PC-9 (cell line): ENCODE data around the gene TTF2. TPM values are rescaled to one million over a fixed set of nuclear protein-coding genes. Genes with fewer than 3 reads are reported as not detected.
A peak's percentile ranks its signal among the peaks of the same experiment; 100 is the strongest.

Experiments used
- BruUV-seq: library from RNA; stranded (reverse); fragments of 400-500 nt; replicated peaks from 2 replicates; lab custom pipeline; 2021; lab: Mats Ljungman, UMichigan
- CTCF ChIA-PET: fragments of 300-600 bp; sonication (Branson Sonifier 250); formaldehyde crosslinking; loops from one replicate; lab custom pipeline; 2022; ENCODE audit warnings: antibody characterized with exemption; lab: Charles Lee
- POLR2A ChIA-PET: fragments of 300-600 bp; sonication (Branson Sonifier 250); formaldehyde crosslinking; loops from one replicate; lab custom pipeline; 2022; ENCODE audit warnings: antibody characterized with exemption; ENCODE audit not compliant: unreplicated experiment; lab: Charles Lee
- DNase-seq, 2 experiments: peaks; one replicate each; pipeline versions ENCODE4 v3.0.0 to v3.0.0-alpha.2; 2015 to 2022; ENCODE audit warnings: mixed read lengths in 1 of 2
- H2AFZ ChIP-seq: fragments of 200-600 bp; sonication (generic); 2 replicates; pipeline ENCODE4 v1.8.1; 2017; ENCODE audit warnings: antibody characterized with exemption
- H3F3A ChIP-seq: fragments of 200-600 bp; sonication (generic); 2 replicates; pipeline ENCODE4 v1.8.1; 2017; ENCODE audit warnings: antibody characterized with exemption, mild to moderate bottlenecking, low read depth; ENCODE audit not compliant: insufficient read depth
- H3K27ac ChIP-seq: fragments of 200-600 bp; sonication (generic); 2 replicates; pipeline ENCODE4 v1.6.1; 2016; ENCODE audit warnings: mixed run types
- H3K27me3 ChIP-seq: fragments of 200-600 bp; sonication (generic); 2 replicates; pipeline ENCODE4 v1.6.1; 2016; ENCODE audit warnings: low read depth, mixed run types; ENCODE audit not compliant: insufficient read depth
- H3K36me3 ChIP-seq: fragments of 200-600 bp; sonication (generic); 2 replicates; pipeline ENCODE4 v1.6.1; 2016; ENCODE audit warnings: low read depth, mixed run types
- H3K4me1 ChIP-seq: fragments of 200-600 bp; sonication (generic); replicated peaks from 2 replicates; pipeline ENCODE4 v1.6.1; 2016; ENCODE audit warnings: mixed run types; ENCODE audit not compliant: insufficient read depth
- H3K4me2 ChIP-seq: fragments of 200-600 bp; sonication (generic); 2 replicates; pipeline ENCODE4 v1.6.1; 2017; ENCODE audit warnings: mixed run types
- H3K4me3 ChIP-seq: fragments of 200-600 bp; sonication (generic); 2 replicates; pipeline ENCODE4 v1.6.1; 2016; ENCODE audit warnings: mixed run types
- H3K79me2 ChIP-seq: fragments of 200-600 bp; sonication (generic); 2 replicates; pipeline ENCODE4 v1.6.1; 2017; ENCODE audit warnings: low read depth, mixed run types
- H3K9me2 ChIP-seq: fragments of 200-600 bp; sonication (generic); 2 replicates; pipeline ENCODE4 v1.8.1; 2017; ENCODE audit warnings: mild to moderate bottlenecking; ENCODE audit not compliant: insufficient read depth
- H3K9me3 ChIP-seq: fragments of 200-600 bp; sonication (generic); 2 replicates; pipeline ENCODE4 v1.8.1; 2016; ENCODE audit warnings: low read depth; ENCODE audit not compliant: insufficient read depth
- H4K20me1 ChIP-seq: fragments of 200-600 bp; sonication (generic); 2 replicates; pipeline ENCODE4 v1.8.1; 2017; ENCODE audit not compliant: insufficient read depth
- EZH2 ChIP-seq: fragments of 200-600 bp; sonication (generic); IDR thresholded peaks from 2 replicates; pipeline ENCODE4 v1.8.0; 2017; ENCODE audit warnings: antibody characterized with exemption, low read depth
- intact Hi-C: fragments of 100-400 bp; cut with micrococcal nuclease; formaldehyde crosslinking; loops from one replicate; pipeline ENCODE4 v1.10.0; 2022; ENCODE audit not compliant: unreplicated experiment
- total RNA-seq: library from RNA; stranded (reverse); gene quantifications from 2 replicates; pipeline ENCODE4 v1.2.3, GENCODE V29; 2021
- TF ChIP-seq, protein P1 (sequence below): fragments of 200-600 bp; sonication (generic); conservative IDR thresholded peaks from 2 replicates; pipeline ENCODE4 v1.6.1; 2017; ENCODE audit warnings: mixed run types, antibody characterized with exemption, mild to moderate bottlenecking, moderate library complexity

TTF2 gene
- total RNA-seq, 1 experiment from 2014 or later: 62.2 TPM

DNA sequence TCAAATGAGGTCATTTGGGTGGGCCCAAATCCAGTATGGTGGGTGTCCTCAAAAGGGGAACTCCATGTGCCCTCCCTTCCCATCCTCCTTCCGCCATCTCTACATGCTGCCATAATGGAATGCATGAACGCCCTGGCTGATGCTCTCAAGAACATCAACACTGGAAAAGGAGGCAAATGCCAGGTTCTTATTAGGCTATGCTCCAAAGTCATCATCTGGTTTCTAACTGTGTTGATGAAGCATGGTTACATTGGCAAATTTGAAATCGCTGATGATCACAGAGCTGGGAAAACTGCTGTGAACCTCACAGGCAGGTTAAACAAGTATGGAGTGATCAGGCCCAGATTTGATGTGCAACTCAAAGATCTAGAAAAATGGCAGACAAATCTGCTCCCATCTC lies 78.0 kb downstream of the TTF2 start:
- no peaks in the 10 kb centered on the region for H4K20me1 ChIP-seq
- CTCF ChIA-PET: no interaction called here
- BruUV-seq: no TSS peak
- intact Hi-C loops: no loop called here
- H3K4me2 ChIP-seq: no peak overlapping the region
- H3K9me3 ChIP-seq: no peaks in the 10 kb centered on the region
- no peaks in the 10 kb centered on the region for H3K79me2 ChIP-seq
- H3K27me3 ChIP-seq: no peaks in the 10 kb centered on the region
- TF ChIP-seq, protein P1, sequence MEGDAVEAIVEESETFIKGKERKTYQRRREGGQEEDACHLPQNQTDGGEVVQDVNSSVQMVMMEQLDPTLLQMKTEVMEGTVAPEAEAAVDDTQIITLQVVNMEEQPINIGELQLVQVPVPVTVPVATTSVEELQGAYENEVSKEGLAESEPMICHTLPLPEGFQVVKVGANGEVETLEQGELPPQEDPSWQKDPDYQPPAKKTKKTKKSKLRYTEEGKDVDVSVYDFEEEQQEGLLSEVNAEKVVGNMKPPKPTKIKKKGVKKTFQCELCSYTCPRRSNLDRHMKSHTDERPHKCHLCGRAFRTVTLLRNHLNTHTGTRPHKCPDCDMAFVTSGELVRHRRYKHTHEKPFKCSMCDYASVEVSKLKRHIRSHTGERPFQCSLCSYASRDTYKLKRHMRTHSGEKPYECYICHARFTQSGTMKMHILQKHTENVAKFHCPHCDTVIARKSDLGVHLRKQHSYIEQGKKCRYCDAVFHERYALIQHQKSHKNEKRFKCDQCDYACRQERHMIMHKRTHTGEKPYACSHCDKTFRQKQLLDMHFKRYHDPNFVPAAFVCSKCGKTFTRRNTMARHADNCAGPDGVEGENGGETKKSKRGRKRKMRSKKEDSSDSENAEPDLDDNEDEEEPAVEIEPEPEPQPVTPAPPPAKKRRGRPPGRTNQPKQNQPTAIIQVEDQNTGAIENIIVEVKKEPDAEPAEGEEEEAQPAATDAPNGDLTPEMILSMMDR: no peak
- TF ChIP-seq EZH2: no peak
- no peak overlapping the region for H3K4me3 ChIP-seq
- H3K9me2 ChIP-seq: no peaks in the 10 kb centered on the region
- H3K4me1 ChIP-seq: no peaks in the 10 kb centered on the region
- POLR2A ChIA-PET: interaction anchor here (0.7 kb wide), 1 partner anchor 8 kb away, joined by 5 read pairs; no protein-coding TSS in a partner anchor
- H2AFZ ChIP-seq: no peak overlapping the region
- H3K36me3 ChIP-seq: no peaks in the 10 kb centered on the region
- DNase-seq: peak in 1 of 2 experiments; percentile 32
- no peaks in the 10 kb centered on the region for H3F3A ChIP-seq
- H3K27ac ChIP-seq: no peak overlapping the region

DNA sequence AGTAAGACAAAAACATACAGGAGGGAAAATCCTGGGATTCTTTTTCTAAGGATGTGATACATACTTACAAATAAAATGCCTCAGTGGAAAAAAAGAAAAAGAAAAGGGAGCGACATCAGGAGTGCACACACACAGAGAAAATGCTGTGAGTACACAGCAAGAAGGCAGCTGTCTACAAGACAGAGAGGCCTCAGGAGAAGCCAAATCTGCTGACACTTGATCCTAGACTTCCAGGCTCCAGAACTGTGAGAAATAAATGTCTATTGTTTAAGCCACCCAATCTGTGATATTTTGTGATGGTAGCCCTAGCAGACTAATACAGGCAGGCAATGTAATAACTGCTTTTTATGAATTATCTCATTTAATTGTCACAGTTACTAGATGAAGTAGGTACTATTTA lies 78.4 kb downstream of the TTF2 start:
- no peaks in the 10 kb centered on the region for H4K20me1 ChIP-seq
- no peak for TF ChIP-seq EZH2
- TF ChIP-seq, protein P1: no peak
- H3K4me1 ChIP-seq: no peaks in the 10 kb centered on the region
- H3K79me2 ChIP-seq: no peaks in the 10 kb centered on the region
- BruUV-seq: no TSS peak
- no peak overlapping the region for H3K4me3 ChIP-seq
- no peak overlapping the region for H2AFZ ChIP-seq
- no peaks in the 10 kb centered on the region for H3K36me3 ChIP-seq
- POLR2A ChIA-PET: no interaction called here
- no peaks in the 10 kb centered on the region for H3K27me3 ChIP-seq
- no peaks in the 10 kb centered on the region for H3F3A ChIP-seq
- intact Hi-C loops: no loop called here
- H3K4me2 ChIP-seq: no peak overlapping the region
- no peaks in the 10 kb centered on the region for H3K9me3 ChIP-seq
- CTCF ChIA-PET: no interaction called here
- H3K27ac ChIP-seq: no peak overlapping the region
- no peaks in the 10 kb centered on the region for H3K9me2 ChIP-seq
- no peak for DNase-seq

DNA sequence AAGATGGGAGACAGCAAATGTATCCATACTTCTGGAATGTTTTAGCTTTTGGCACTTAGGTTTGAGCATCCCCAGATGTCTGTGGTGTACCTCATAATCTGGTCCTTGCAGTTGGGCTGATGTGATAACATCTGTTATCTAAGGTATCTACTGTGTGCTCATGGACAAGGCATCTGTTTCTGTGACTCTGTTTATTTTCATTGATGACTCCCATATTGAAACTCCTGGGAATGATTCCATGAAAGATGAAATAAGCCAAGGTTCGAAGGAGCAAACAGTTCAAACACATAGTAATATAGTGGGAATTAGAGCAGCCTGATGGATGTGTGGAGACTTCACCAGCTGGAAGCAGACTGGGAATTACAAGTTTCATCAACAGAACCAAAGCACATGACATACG lies 82.1 kb downstream of the TTF2 start:
- Histone ChIP-seq H4K20me1 (no peaks in the 10 kb centered on the region), H3F3A (peaks cover 12% of the 10 kb centered on the region), H3K4me2 (no peak overlapping the region), H3K27ac (no peak overlapping the region), H3K27me3 (no peaks in the 10 kb centered on the region), H3K36me3 (no peaks in the 10 kb centered on the region), H3K9me2 (no peaks in the 10 kb centered on the region), H3K9me3 (no peaks in the 10 kb centered on the region), H3K4me1 (peaks cover 18% of the 10 kb centered on the region), H3K79me2 (no peaks in the 10 kb centered on the region), H2AFZ (no peak overlapping the region), H3K4me3 (no peak overlapping the region)
- TF ChIP-seq, protein P1: no peak
- intact Hi-C loops: no loop called here
- ChIA-PET CTCF (no interaction called here), POLR2A (no interaction called here)
- no peak for DNase-seq
- BruUV-seq: no TSS peak
